OCI-LY7 (cell line): ENCODE results near the gene WIZ. TPM values are rescaled to one million over a fixed set of nuclear protein-coding genes. Genes with fewer than 3 reads are reported as not detected.

ENCODE experiments used
- BruUV-seq: library from RNA; stranded (reverse); fragments of 400-500 nt; replicated peaks from 2 replicates; lab custom pipeline; 2021; lab: Mats Ljungman, UMichigan
- CTCF ChIA-PET: fragments of 300-600 bp; sonication (Branson Sonifier 250); formaldehyde crosslinking; loops from one replicate; lab custom pipeline; 2022; ENCODE audit warnings: antibody characterized with exemption; ENCODE audit not compliant: unreplicated experiment; lab: Charles Lee
- POLR2A ChIA-PET: fragments of 300-600 bp; sonication (Branson Sonifier 250); formaldehyde crosslinking; loops from one replicate; lab custom pipeline; 2022; ENCODE audit warnings: antibody characterized with exemption; lab: Charles Lee
- DNase-seq: peaks from one replicate; pipeline ENCODE4 v3.0.0-alpha.2; 2015; ENCODE audit warnings: low spot score
- H2AFZ ChIP-seq: fragments of 200-600 bp; sonication (generic), shearing (Covaris generic); 2 replicates; pipeline ENCODE4 v1.6.1; 2014; ENCODE audit warnings: mild to moderate bottlenecking, antibody characterized with exemption, low read length, moderate library complexity
- H3K27ac ChIP-seq: fragments of 200-600 bp; sonication (generic); 2 replicates; pipeline ENCODE4 v1.5.1; 2014; ENCODE audit warnings: mixed run types, low read depth, mild to moderate bottlenecking, moderate library complexity, low read length, inconsistent platforms; ENCODE audit not compliant: poor library complexity, severe bottlenecking
- H3K36me3 ChIP-seq: fragments of 200-600 bp; sonication (generic); 2 replicates; pipeline ENCODE4 v1.6.1; 2014; ENCODE audit warnings: mild to moderate bottlenecking, antibody characterized with exemption, low read length, moderate library complexity, mixed read lengths; ENCODE audit not compliant: insufficient read depth
- H3K4me1 ChIP-seq: fragments of 200-600 bp; sonication (generic); 2 replicates; pipeline ENCODE4 v1.5.1; 2014; ENCODE audit warnings: mild to moderate bottlenecking, low read length; ENCODE audit not compliant: insufficient read depth, poor library complexity, severe bottlenecking
- H3K4me2 ChIP-seq: fragments of 200-600 bp; sonication (generic); 2 replicates; pipeline ENCODE4 v1.6.1; 2014; ENCODE audit warnings: mild to moderate bottlenecking, low read length
- H3K4me3 ChIP-seq: fragments of 200-600 bp; sonication (generic); 2 replicates; pipeline ENCODE4 v1.5.1; 2014; ENCODE audit warnings: mild to moderate bottlenecking, low read depth, low read length; ENCODE audit not compliant: poor library complexity, severe bottlenecking
- H3K79me2 ChIP-seq: fragments of 200-600 bp; sonication (generic); 2 replicates; pipeline ENCODE4 v1.6.1; 2016; ENCODE audit warnings: low read depth, mild to moderate bottlenecking, low read length, moderate library complexity, mixed read lengths; ENCODE audit not compliant: insufficient read depth
- H3K9me2 ChIP-seq: fragments of 200-600 bp; sonication (generic); 2 replicates; pipeline ENCODE4 v1.6.1; 2016; ENCODE audit warnings: mild to moderate bottlenecking, low read length, mixed read lengths; ENCODE audit not compliant: insufficient read depth
- H3K9me3 ChIP-seq: fragments of 200-600 bp; sonication (generic); 2 replicates; pipeline ENCODE4 v1.6.1; 2014; ENCODE audit warnings: mild to moderate bottlenecking, mixed run types, low read length, mixed read lengths
- H4K20me1 ChIP-seq: fragments of 200-600 bp; sonication (generic); 2 replicates; pipeline ENCODE4 v1.6.1; 2014; ENCODE audit warnings: mild to moderate bottlenecking, antibody characterized with exemption, low read length, moderate library complexity, mixed read lengths; ENCODE audit not compliant: insufficient read depth
- EZH2phosphoT487 ChIP-seq: fragments of 200-600 bp; sonication (generic); IDR thresholded peaks from 2 replicates; pipeline ENCODE4 v1.6.1; 2018; ENCODE audit warnings: low read depth, borderline replicate concordance, mild to moderate bottlenecking, mixed run types, antibody characterized with exemption, low read length, moderate library complexity, mixed read lengths
- intact Hi-C: fragments of 100-400 bp; cut with micrococcal nuclease; formaldehyde crosslinking; loops from one replicate; pipeline ENCODE4 v1.10.0; 2022; ENCODE audit not compliant: unreplicated experiment
- total RNA-seq, 2 experiments: library from RNA; depleted of rRNA in 1 of 2; stranded (reverse); fragments of >200 nt in 1 of 2; shearing (Covaris generic) in 1 of 2; gene quantifications; 2 replicates each; pipeline ENCODE4 v1.2.3, GENCODE V29; 2014 to 2022
- TF ChIP-seq, protein P1 (sequence below): fragments of 200-600 bp; sonication (generic); conservative IDR thresholded peaks from 2 replicates; pipeline ENCODE4 v1.5.1; 2014; ENCODE audit warnings: mild to moderate bottlenecking, antibody characterized with exemption, low read length, moderate library complexity, mixed read lengths

WIZ gene
- total RNA-seq, 2 experiments from 2014 or later: 16.4 to 35.9 TPM

DNA sequence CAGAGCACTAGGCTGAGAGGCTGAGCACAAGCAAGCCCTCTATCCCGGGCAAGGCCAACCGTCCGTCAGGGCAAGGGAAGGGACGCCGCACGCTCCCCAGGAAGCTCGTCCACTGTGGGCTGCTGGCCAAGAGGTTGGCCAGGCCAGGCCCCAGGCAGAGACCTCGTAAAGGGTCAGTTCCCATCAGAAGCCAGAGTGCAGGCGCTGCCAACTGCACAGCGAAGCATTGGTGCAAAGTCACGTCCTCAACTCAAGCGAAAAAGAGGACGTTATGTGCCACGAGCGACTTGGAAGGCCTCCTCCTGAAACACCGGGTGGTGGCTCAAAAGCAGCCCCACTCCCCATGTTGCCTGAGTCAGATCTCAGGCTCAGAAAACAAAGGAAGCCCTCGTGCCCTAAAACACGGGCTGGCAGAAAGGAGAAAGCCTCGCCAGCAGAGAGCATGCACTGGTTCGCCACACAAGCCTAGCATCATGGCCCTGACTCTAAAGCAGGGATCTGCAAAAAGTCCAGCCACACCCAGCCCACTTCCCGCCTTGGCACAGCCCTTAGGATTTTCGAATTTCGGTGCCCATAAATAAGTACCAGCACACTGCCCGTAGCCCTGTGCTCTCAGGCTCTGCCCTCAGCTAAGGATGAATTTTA lies 74.8 kb downstream of the WIZ start:
- Histone ChIP-seq H3K79me2 (peaks cover 61% of the 10 kb centered on the region), H4K20me1 (peaks cover 18% of the 10 kb centered on the region), H3K36me3 (peaks cover 59% of the 10 kb centered on the region), H3K4me2 (no peak overlapping the region), H3K27ac (no peak overlapping the region), H3K4me1 (peaks cover 18% of the 10 kb centered on the region), H2AFZ (no peak overlapping the region), H3K4me3 (no peak overlapping the region), H3K9me2 (no peaks in the 10 kb centered on the region), H3K9me3 (no peaks in the 10 kb centered on the region)
- CTCF ChIA-PET: no interaction called here
- BruUV-seq: no TSS peak
- intact Hi-C loops: no loop called here
- no peak for DNase-seq
- no peak for TF ChIP-seq EZH2phosphoT487
- TF ChIP-seq, protein P1, sequence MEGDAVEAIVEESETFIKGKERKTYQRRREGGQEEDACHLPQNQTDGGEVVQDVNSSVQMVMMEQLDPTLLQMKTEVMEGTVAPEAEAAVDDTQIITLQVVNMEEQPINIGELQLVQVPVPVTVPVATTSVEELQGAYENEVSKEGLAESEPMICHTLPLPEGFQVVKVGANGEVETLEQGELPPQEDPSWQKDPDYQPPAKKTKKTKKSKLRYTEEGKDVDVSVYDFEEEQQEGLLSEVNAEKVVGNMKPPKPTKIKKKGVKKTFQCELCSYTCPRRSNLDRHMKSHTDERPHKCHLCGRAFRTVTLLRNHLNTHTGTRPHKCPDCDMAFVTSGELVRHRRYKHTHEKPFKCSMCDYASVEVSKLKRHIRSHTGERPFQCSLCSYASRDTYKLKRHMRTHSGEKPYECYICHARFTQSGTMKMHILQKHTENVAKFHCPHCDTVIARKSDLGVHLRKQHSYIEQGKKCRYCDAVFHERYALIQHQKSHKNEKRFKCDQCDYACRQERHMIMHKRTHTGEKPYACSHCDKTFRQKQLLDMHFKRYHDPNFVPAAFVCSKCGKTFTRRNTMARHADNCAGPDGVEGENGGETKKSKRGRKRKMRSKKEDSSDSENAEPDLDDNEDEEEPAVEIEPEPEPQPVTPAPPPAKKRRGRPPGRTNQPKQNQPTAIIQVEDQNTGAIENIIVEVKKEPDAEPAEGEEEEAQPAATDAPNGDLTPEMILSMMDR: no peak
- POLR2A ChIA-PET: no interaction called here

- no TSS peak for BruUV-seq
- H3K9me3 ChIP-seq: no peaks in the 10 kb centered on the region
Observed at GRCh38 chr19:15374105-15374651, 75.6 kb downstream of the WIZ start.

More at GRCh38 chr19:15374105-15374651, 75.6 kb downstream of the WIZ start:
- TF ChIP-seq EZH2phosphoT487: no peak
- TF ChIP-seq, protein P1: no peak
- ChIA-PET CTCF (no interaction called here), POLR2A (no interaction called here)
- Histone ChIP-seq H3K9me2 (no peaks in the 10 kb centered on the region), H3K4me2 (no peak overlapping the region), H3K79me2 (peaks cover 60% of the 10 kb centered on the region), H3K27ac (no peak overlapping the region), H3K4me3 (no peak overlapping the region), H2AFZ (no peak overlapping the region), H3K4me1 (peaks cover 18% of the 10 kb centered on the region), H4K20me1 (peaks cover 18% of the 10 kb centered on the region), H3K36me3 (peaks cover 67% of the 10 kb centered on the region)
- intact Hi-C loops: no loop called here
- no peak for DNase-seq
